D341Med (cell line): ENCODE measurements around the gene DLL1.
"Not testable (repeated sequence)": the region's sequence is repeated elsewhere in the genome, so short reads cannot be mapped to it uniquely, and the experiment has no call there.

Source experiments
- DNase-seq: peaks from one replicate; pipeline ENCODE4 v3.0.0; 2012; ENCODE audit warnings: low spot score

The DLL1 gene

DNA sequence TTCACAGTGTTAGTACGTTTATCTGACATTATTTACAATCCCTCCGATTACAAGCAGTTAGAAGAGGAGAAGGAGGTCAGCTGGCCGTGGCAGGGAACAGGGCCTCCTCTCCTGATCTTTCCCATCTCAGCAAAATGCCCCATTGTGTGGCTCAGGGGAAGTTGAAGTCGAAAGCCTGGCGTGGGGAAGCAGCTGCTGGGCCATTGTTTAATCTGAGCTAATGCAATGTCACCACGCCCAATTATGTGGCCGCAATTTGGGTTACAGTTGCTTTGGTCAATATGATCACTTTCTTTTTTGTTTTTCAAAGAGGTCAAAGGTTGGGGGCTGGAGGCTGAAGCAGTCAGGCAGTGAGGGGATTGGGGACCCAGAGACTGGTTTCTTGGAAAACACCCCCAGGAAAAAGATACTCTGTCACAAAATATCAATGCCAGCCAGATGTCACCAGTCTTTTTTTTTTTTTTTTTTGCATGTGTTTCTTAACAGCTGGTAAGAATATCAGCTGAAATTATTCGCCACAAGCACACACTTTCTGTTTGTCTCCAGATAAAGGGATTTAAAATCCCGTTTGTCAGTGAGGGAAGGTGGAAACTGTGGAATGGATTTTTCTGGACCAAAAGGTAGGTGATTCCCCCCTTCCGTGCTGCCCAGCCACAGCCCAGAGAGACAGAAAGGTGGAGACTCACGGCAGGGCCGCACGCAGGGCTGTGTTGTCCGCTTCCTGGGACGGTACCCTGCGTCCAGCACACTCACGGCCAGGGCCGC lies 24.6 kb downstream of the DLL1 start:
- no peak for DNase-seq

DNA sequence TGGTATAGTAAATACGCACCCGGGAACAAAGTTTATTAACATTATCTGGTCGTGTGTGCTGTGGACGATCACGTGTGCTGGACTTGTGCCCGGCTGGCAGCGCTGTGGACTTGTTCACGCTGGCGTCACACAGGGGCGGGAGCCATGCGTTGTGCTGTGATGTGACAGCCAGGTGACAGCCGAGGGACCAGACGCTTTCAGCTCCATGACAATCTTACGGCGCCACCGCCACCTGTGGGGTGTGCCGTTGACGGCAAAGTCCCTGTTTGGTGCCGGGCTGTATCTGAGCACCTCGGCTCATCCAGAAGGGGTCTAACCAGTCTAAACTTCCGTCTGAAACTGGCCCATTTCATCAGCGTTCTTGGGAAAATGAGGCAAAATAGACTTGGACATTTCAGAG lies 25.2 kb downstream of the DLL1 start:
- DNase-seq: no peak

DNA sequence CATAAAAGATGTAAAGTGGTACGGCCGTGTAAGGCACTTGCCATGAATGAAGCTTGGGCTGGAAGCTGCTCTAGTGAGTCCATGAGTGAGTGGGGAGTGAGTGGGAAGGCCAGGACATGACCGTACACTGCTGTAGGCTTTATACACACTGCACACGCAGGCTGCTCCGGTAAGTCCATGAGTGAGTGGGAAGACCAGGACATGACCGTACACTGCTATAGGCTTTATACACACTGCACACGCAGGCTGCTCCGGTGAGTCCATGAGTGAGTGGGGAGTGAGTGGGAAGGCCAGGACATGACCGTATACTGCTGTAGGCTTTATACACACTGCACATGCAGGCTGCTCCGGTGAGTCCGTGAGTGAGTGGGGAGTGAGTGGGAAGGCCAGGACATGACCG lies 26.2 kb downstream of the DLL1 start:
- not testable (repeated sequence) for DNase-seq

DNA sequence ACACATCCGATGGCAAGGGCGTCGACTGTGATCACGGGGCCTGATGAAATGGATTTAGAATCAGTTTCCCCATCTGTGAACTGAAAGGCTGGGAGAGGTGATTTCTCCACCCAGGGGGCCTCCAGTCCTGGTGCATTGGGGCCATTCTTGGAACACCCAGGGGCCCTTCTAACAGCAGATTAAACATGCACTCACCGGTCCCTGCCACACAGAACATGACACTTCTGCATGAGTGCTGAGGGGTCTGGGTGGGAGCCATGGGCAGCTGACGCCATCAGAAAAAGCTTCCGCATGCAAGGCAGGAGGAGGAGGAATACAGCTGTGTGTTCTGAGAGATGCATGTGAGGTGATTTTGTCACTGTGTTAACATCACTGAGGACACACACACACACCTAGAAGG lies 26.8 kb downstream of the DLL1 start:
- no peak for DNase-seq

DNA sequence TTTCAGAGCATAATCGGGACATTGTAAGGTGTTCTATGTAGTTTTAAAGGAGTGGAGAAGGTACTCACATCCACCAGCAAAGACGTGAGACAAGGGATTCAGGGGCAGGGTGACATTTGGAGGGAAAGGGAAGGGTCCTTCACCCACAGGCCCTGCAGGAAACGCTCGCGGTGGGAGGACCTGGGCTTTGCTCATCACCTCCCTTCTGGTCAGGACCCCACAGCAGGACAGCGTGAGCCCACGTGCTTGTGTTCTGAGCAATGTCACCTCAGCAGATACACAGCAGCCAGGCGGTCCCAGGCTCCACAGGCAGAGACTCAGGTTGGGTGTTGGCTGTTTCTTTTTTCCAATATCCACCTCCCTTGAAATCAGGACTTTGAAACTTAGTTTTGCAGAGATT lies 27.5 kb downstream of the DLL1 start:
- DNase-seq: no peak

DNA sequence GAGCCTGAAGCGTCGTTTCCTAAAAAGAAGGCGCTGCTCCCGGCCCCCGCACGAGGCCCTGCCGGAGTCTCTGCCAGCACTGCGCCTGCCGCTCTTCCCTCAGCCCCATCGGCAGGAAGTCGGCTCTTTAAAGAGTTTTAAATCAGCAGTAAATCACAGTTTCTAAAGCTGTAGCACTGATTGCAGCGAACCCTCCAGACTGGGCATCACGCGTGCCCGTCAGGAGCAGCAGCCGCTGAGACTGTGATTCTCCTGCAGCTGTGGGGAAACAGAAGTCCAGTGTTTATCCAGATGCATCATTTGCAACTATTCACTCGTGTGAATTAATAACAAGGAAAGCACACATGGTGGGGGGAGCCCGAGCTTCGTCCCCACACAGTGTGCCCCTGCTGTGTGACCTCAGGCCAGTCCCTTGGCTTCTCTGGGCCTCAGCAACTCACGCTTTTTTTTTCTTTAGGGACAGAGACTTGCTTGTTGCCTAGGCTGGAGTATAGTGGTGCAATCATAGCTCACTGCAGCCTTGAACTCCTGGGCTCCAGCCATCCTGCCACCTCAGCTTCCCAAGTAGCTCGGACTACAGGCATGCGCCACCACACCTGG lies 28.3 kb downstream of the DLL1 start:
- DNase-seq: no peak

DNA sequence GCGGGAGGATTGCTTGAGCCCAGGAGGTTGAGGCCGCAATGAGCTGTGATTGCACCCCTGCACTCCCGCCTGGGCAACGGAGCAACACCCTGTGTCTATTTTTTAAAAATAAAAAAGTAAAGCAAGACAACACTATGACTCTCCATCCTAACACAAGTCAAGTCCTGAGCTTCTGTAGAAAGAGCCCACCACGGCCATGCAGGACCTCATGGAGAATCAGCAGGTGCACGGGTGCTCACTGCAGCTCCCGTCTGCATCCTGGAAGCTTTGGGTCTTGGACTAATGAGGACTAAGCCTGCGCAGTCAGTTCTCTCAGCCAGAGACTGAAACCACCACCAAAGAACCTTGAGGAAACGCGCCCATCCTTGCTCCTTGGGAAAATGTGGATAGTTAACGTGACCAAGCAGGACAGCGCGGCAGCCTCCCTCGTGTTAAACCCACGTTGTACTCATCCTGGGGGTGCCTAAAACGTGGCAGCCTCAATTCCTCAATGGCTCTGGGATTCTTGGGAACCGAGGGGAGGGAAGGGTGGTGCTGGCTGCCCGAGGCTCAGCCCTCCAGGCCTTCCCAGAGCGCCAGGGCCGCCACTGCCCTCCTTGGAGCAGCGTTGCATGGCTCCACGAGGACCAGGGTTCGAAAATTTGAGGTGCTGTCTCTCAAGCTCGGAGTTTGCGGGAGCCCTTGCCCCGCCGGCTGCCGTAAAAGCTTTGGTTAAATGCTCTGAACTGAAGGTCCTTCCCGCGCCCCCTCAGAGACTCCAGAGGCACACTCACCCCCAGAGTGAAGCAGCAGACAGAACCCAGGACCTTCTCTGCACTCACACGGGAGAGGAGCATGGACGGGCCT lies 29.0 kb downstream of the DLL1 start:
- no peak for DNase-seq

DNA sequence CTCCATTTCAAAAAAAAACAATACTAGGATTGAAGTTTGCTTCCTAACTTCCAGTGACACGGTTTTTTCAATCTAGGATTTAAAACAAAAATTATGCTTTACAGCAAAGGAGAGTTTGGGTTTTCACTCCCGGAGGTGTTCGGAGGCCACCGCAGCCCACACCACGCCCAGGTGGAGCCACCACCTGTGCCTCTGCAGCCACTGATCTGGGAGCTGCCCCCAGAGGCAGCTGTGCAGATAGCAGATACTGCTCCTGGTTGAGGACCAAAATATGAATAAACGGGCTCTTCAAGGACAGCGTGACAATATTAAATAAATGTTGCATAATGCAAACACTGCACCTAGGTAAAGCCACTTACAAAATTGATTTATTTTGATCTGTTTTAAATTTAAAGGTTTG lies 30.2 kb downstream of the DLL1 start:
- DNase-seq: peak; percentile 60

DNA sequence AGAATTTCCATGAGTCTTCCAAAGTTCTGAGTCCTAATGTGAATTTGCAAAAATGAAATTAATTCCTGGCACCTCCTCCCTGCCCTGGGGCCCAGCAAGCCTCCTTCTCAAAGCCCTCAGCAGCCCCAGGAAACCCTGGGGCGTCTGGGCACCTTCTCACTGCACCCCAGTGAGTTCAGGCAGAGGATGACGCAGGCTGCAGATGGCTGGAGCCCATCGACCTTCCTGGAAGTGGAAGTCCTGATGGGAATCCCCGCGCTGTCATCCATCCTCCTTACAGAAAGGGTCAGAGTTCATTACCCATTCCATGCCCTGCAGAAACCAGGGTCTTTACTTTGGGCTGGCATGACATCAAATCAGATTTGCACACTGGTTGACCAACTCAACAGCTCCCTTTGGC lies 31.6 kb downstream of the DLL1 start:
- DNase-seq: no peak

DNA sequence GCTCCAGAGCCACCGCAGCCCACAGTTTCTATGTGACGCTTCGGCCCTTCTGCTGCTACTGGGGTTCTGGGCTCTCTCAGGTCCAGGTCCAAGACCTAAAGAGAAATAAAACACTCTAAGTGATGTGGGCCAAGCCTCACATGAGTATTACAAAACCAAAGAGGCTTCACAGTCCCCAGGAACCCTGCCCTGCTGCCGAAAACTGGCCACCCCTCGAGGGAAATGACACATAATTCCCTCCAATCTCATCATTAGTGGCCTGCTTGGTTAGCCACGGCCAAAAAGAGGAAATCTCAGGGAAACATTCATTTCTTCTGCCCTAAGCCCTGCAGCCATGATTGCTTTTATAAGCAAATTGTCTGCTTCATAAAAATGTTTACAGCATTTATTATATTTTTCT lies 32.5 kb downstream of the DLL1 start:
- DNase-seq: no peak

DNA sequence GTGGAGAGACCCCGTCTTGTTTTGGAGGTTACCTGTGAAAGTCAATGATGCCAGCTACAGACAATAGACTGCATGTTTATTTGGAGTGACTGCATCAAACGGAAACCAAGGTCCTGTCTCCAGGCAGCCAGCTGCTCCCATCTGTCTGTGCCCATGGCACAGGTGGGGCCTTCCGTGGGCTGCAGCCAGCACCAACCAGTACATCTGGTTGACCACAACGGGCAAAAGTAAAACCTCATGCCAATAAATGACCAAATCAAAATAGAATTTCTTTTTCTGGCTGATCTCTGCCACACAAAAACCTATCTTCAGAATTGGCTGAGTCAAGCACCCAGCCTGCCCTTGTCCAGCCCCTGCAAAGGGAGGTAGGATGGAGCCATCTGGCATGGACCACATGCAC lies 33.5 kb downstream of the DLL1 start:
- no peak for DNase-seq

DNA sequence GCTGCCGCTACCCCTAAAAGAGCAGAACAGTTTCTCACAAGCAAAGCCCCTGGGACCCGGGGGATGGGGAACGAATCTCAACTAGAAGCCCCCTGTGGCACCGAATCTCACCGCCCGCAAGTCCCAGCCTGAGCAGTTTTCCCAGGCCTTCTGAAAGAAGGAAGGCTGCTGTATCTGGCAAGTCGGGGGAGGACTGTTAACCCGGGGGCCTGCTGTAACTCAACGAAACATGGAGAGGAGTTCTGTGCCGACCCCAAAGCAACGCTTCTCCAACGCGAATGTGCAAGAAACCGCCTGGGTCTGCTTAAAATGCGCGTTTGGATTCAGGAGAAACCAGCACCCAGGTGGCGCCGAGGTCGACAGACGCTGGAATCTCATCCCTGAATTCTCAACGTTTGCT lies 34.2 kb downstream of the DLL1 start:
- no peak for DNase-seq

DNA sequence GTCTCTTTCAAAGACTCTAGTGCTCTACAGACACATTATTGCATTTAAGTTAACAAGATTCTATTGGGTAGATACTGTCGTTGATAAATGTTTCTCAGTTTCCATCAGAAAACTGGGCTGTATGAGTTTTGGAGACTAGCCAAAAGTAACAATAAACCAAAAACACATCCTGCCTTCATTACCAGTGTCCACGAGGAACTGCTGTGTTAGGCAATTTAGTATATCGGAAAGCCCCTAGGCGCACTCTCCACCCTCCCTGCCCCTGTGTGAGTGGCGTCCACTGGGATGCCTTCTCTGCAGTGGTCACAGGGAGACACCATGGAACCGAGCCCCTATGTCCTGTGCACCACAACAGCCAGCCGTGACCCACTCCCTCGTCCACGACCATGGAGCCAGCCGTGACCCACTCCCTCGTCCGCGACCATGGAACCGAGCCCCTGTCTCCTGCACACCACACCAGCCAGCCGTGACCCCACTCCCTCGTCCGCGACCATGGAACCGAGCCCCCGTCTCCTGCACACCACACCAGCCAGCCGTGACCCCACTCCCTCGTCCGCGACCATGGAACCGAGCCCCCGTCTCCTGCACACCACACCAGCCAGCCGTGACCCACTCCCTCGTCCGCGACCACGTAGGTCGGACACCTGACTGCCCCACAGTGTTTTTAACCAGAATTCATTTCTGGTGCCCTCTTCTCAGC lies 35.3 kb downstream of the DLL1 start:
- DNase-seq: no peak

DNA sequence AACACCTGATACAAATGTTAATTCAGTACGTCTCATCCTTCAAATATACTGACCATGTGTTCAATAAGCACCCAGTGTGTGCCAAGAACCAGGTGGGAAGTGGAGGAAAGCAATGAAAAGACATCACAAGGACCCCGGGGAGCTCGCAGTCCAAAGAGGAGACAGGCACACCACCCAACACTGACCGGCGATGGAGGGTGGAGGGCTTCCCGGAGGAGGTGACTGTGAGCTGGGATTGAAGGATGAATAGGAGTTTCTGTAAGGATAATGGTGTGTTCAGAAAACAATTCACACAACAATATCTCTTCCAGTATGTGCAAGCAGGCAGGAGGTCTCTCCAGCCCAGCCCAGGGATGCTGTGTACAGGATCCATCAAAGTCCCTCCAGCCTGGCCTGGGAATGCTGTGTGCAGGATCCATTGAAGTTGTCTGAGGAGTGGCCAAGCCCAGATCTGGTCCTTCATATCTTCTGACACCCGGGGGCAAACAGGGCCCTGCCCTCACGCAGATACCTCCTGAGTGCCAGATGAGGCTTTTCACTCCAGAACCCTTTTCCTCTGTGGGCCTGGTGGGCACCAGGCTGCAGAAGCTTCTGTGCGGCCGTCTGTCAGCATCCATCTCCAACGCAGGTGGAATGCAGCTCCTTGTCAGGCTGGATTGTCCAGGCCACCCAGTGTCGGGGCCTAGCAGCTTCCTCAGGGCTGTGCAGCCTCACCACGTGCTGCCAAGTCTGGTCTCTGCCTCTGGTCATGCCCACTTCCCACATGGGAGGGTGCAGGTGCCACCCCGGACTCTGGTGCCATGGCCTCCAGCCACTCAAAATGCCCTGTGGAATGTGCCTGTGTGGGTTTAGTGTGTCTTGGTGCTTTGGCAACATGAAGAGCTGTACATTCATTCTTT lies 36.3 kb downstream of the DLL1 start:
- no peak for DNase-seq

DNA sequence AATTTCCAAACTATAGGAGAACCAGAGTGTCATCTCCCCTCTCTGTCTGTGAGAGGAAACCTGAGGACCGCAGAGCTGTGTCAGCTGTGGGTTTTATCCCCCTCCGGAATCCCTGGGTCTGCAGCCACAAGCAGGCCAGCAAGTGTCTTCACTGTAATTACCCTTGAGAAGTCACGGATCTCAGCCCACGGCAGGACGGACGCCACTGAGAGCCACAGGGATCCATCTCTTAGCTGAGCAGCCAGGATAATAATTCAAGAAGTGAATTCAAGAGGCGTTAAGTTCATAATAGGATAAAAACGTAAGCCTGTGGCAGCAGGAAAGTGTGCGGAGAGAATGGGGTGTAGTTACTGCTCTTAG lies 37.0 kb downstream of the DLL1 start:
- no peak for DNase-seq

DNA sequence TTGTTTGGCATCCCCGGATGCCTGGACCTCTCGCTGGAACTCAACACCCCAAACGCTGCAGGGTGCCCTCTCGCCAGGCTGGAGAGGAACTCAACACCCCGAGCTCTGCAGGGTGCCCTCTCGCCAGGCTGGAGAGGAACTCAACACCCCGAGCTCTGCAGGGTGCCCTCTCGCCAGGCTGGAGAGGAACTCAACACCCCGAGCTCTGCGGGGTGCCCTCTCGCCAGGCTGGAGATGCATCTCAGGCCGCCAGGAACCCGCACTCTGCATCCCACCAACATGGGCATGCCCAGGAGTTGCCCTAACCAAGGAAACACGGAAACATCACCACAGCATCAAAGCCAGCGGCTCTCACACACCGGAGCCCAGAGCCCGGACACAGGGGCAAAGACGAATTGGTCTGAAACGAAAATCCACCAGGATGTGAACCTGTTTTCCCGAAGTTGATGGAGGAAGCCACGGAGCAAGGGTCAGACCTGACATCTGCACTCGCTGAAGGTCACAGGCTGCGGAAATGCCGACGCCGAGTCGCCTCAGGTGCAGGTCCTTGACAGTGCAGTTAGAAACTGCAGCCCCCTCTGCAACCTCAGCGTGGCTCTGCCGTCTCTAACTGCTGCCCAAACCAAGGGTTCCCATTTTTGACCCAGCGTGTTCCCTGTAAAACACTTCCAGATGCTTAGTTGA lies 37.5 kb downstream of the DLL1 start:
- DNase-seq: no peak

DNA sequence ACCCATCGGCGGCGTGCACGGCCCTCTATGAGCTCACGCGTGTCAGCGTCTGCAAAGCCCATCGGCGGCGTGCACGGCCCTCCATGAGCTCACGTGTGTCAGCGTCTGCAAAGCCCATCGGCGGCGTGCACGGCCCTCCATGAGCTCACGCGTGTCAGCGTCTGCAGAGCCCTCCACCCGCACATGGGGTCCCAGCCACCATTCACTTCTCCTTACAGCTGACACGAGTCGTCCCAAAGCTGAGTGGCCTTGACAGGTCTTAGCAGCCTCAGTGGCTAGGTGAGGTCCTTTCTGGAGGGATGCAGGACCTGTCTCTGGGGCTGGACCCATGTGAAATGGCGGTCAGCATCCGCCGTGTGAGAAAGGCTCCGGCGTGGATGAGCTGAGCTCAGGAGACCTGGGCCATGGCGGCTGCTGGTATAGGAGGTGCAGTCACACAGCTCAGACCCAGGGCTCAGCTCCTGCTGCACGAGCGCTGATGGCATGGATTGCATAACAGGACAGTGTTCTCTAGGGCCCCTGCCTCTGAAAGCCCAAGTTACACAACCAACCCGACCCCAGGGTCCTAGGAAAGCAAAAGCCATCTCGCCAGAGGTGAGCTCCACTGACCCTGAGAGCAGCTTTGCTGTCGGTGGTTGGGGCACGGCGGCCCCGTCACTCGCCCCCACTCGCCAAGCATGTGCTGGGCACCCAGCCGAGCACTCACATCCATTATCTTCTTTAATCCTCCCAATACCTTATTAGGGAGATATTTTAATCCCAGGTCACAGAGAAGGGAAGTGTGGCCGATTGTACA lies 38.9 kb downstream of the DLL1 start:
- DNase-seq: peak; percentile 63

DNA sequence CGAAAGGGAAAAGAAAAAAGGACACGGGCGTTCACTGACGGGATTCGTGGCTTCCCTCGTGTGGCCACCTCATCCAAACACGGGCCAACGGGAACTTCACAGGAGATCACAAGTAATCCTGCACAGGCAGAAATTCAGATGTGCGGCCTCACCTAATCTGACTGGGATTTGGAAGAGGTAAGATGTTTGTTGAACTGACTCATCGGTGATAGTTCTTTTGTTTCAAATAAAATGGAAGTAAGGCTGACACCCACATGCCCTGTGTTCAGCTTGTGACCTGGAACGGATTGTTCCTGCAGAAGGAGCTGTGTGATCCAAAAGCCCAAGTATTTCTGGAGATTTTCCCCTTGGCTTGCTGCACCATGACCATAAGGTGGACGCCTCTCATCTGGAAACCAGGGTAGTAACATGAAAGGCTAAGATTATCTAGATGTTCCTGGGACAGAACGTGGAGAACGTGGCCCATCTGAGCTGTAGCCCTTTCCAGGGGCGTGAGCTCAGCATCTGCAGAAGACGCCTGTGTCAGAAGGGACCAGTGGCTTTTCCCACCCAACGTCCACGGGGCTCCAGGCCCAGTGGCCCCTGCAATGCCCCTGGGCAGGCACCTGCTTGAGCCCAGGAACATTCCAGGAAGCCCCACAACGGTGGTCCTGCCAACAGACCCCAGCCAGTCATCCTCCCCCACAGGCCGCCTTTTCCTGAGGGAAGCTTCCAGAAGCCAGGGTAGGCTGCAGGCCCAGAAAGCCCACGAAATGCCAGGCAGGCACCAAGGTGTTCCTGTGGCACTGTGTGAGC lies 39.7 kb downstream of the DLL1 start:
- no peak for DNase-seq

DNA sequence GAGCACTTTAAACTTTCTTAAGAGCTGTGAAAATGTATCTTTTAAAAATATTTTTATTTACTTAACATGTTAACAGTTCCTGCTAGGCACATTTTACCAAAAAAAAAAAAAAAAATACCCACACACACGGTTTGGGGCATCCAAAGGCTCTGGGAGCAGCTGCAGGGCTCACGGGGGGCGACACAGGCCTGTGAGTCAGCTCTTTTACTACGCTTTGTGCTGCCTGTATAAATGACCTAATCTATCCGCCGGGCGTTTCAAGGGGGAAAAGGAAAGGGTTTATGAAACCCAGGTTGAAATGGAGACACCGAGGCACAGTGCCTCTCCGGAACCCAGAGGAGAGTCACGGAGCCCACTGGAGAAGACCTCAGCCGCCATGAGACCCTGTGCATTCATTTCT lies 40.4 kb downstream of the DLL1 start:
- DNase-seq: no peak
